Neural progenitor cell (in vitro differentiated cells): ENCODE measurements around the gene SLC9A3. TPM values are rescaled to one million over a fixed set of nuclear protein-coding genes. Genes with fewer than 3 reads are reported as not detected.
A peak's percentile ranks its signal among the peaks of the same experiment; 100 is the strongest.

ENCODE experiments used
- DNase-seq: peaks from one replicate; pipeline ENCODE4 v3.0.0-alpha.2; 2016; ENCODE audit warnings: low spot score
- H2AFZ ChIP-seq: fragments of 200-600 bp; sonication (generic); replicated peaks from 2 replicates; pipeline ENCODE4 v1.6.1; 2016; ENCODE audit warnings: antibody characterized with exemption
- H3F3A ChIP-seq: fragments of 200-600 bp; sonication (generic); 2 replicates; pipeline ENCODE4 v1.6.1; 2016; ENCODE audit warnings: antibody characterized with exemption, low read depth
- H3K27ac ChIP-seq: fragments of 200-600 bp; sonication (generic); 2 replicates; pipeline ENCODE4 v1.5.1; 2016; ENCODE audit warnings: mild to moderate bottlenecking
- H3K27me3 ChIP-seq: fragments of 200-600 bp; sonication (generic); 2 replicates; pipeline ENCODE4 v1.6.1; 2016; ENCODE audit warnings: mild to moderate bottlenecking, moderate library complexity
- H3K36me3 ChIP-seq: fragments of 200-600 bp; sonication (generic); 2 replicates; pipeline ENCODE4 v1.5.1; 2016
- H3K4me1 ChIP-seq: fragments of 200-600 bp; sonication (generic); 2 replicates; pipeline ENCODE4 v1.6.1; 2016; ENCODE audit warnings: mixed run types
- H3K4me2 ChIP-seq: fragments of 200-600 bp; sonication (generic); 2 replicates; pipeline ENCODE4 v1.6.1; 2016
- H3K4me3 ChIP-seq: fragments of 200-600 bp; sonication (generic); 2 replicates; pipeline ENCODE4 v1.5.1; 2016
- H3K79me2 ChIP-seq: fragments of 200-600 bp; sonication (generic); 2 replicates; pipeline ENCODE4 v1.6.1; 2016; ENCODE audit warnings: low read depth
- H3K9ac ChIP-seq: fragments of 200-600 bp; sonication (generic); 2 replicates; pipeline ENCODE4 v1.6.1; 2016
- H3K9me3 ChIP-seq: fragments of 200-600 bp; sonication (generic); 2 replicates; pipeline ENCODE4 v1.5.1; 2016; ENCODE audit warnings: low read depth
- H4K20me1 ChIP-seq: fragments of 200-600 bp; sonication (generic); 2 replicates; pipeline ENCODE4 v1.6.1; 2016; ENCODE audit warnings: low read depth
- H3K27ac Mint-ChIP-seq: 3 replicates; pipeline ENCODE4 v1.8.0; 2021; ENCODE audit warnings: mixed read lengths
- H3K27me3 Mint-ChIP-seq: 2 replicates; pipeline ENCODE4 v1.8.0; 2022; ENCODE audit warnings: low read depth, mild to moderate bottlenecking, inconsistent platforms, moderate library complexity, mixed read lengths; ENCODE audit not compliant: insufficient read depth
- H3K36me3 Mint-ChIP-seq: 3 replicates; pipeline ENCODE4 v1.8.0; 2021; ENCODE audit warnings: mixed read lengths
- H3K4me1 Mint-ChIP-seq: 3 replicates; pipeline ENCODE4 v1.8.0; 2021; ENCODE audit warnings: mixed read lengths
- H3K4me3 Mint-ChIP-seq: 3 replicates; pipeline ENCODE4 v1.8.0; 2021; ENCODE audit warnings: mild to moderate bottlenecking, moderate library complexity, mixed read lengths
- H3K9me3 Mint-ChIP-seq: 3 replicates; pipeline ENCODE4 v1.8.0; 2020; ENCODE audit warnings: mixed read lengths
- CTCF ChIP-seq: fragments of 200-600 bp; sonication (generic); IDR thresholded peaks from 2 replicates; pipeline ENCODE4 v1.5.1; 2017; ENCODE audit warnings: antibody characterized with exemption, mild to moderate bottlenecking
- EZH2 ChIP-seq: fragments of 200-600 bp; sonication (generic); IDR thresholded peaks from 2 replicates; pipeline ENCODE4 v1.6.1; 2017; ENCODE audit warnings: antibody characterized with exemption, mild to moderate bottlenecking, moderate library complexity
- EZH2phosphoT487 ChIP-seq: fragments of 200-600 bp; sonication (generic); IDR thresholded peaks from 2 replicates; pipeline ENCODE4 v1.6.1; 2017; ENCODE audit warnings: antibody characterized with exemption
- total RNA-seq: library from RNA; depleted of rRNA; stranded (reverse); fragments of >200 nt; gene quantifications from 2 replicates; pipeline ENCODE4 v1.2.3, GENCODE V29; 2015; ENCODE audit warnings: low replicate concordance

Gene SLC9A3
- total RNA-seq, 1 donor from 2014 or later, result 1.4 TPM

- H3K9me3 Mint-ChIP-seq, result no peaks in the 10 kb centered on the region
- Histone ChIP-seq H3F3A (peaks cover 7% of the 10 kb centered on the region), H3K4me2 (peak overlapping the region; percentile 38), H3K4me1 (peaks cover 29% of the 10 kb centered on the region), H3K9me3 (no peaks in the 10 kb centered on the region), H3K9ac (no peak overlapping the region), H3K79me2 (no peaks in the 10 kb centered on the region), H4K20me1 (peaks cover 45% of the 10 kb centered on the region), H3K27ac (no peak overlapping the region), H2AFZ (no peak overlapping the region), H3K27me3 (peaks cover 91% of the 10 kb centered on the region), H3K36me3 (no peaks in the 10 kb centered on the region), H3K4me3 (no peak overlapping the region)
- peaks cover 18% of the 10 kb centered on the region for H3K4me1 Mint-ChIP-seq
- no peak for DNase-seq
- no peak overlapping the region for H3K4me3 Mint-ChIP-seq
- H3K36me3 Mint-ChIP-seq, result no peaks in the 10 kb centered on the region
- TF ChIP-seq EZH2 (no peak), CTCF (no peak), EZH2phosphoT487 (no peak)
- peaks cover 58% of the 10 kb centered on the region for H3K27me3 Mint-ChIP-seq
- no peak overlapping the region for H3K27ac Mint-ChIP-seq
These were observed 2.6 kb downstream of the SLC9A3 start for GRCh38 chr5:521680-522079.

GRCh38 chr5:520850-521226, 3.4 kb downstream of the SLC9A3 start:
- H2AFZ ChIP-seq, result no peak overlapping the region
- Mint-ChIP-seq H3K27ac (no peak overlapping the region), H3K9me3 (no peaks in the 10 kb centered on the region), H3K36me3 (no peaks in the 10 kb centered on the region), H3K27me3 (peaks cover 57% of the 10 kb centered on the region), H3K4me3 (no peak overlapping the region), H3K4me1 (peaks cover 18% of the 10 kb centered on the region)
- TF ChIP-seq EZH2phosphoT487, result no peak
- no peak for TF ChIP-seq CTCF
- no peak for TF ChIP-seq EZH2
- no peaks in the 10 kb centered on the region for H3K9me3 ChIP-seq
- no peak for DNase-seq
- peaks cover 91% of the 10 kb centered on the region for H3K27me3 ChIP-seq
- no peak overlapping the region for H3K9ac ChIP-seq
- no peak overlapping the region for H3K4me2 ChIP-seq
- H3K27ac ChIP-seq, result no peak overlapping the region
- H3F3A ChIP-seq, result peaks cover 7% of the 10 kb centered on the region
- peaks cover 29% of the 10 kb centered on the region for H3K4me1 ChIP-seq
- H4K20me1 ChIP-seq, result peaks cover 38% of the 10 kb centered on the region
- H3K79me2 ChIP-seq, result no peaks in the 10 kb centered on the region
- H3K36me3 ChIP-seq, result no peaks in the 10 kb centered on the region
- no peak overlapping the region for H3K4me3 ChIP-seq

- H3K27ac ChIP-seq, result no peak overlapping the region
- H3F3A ChIP-seq, result peaks cover 7% of the 10 kb centered on the region
- H3K36me3 Mint-ChIP-seq, result no peaks in the 10 kb centered on the region
- no peak overlapping the region for H3K9ac ChIP-seq
- no peaks in the 10 kb centered on the region for H3K79me2 ChIP-seq
- DNase-seq, result no peak
- no peak overlapping the region for H3K4me2 ChIP-seq
- H2AFZ ChIP-seq, result no peak overlapping the region
- peaks cover 87% of the 10 kb centered on the region for H3K27me3 ChIP-seq
- no peaks in the 10 kb centered on the region for H3K36me3 ChIP-seq
- TF ChIP-seq EZH2phosphoT487, result no peak
- peaks cover 33% of the 10 kb centered on the region for H4K20me1 ChIP-seq
- peaks cover 53% of the 10 kb centered on the region for H3K27me3 Mint-ChIP-seq
- H3K4me1 Mint-ChIP-seq, result peaks cover 17% of the 10 kb centered on the region
- H3K4me3 ChIP-seq, result no peak overlapping the region
- no peak overlapping the region for H3K4me3 Mint-ChIP-seq
- H3K9me3 ChIP-seq, result no peaks in the 10 kb centered on the region
- H3K27ac Mint-ChIP-seq, result no peak overlapping the region
- H3K9me3 Mint-ChIP-seq, result no peaks in the 10 kb centered on the region
- peaks cover 29% of the 10 kb centered on the region for H3K4me1 ChIP-seq
These were observed 3.9 kb downstream of the SLC9A3 start for GRCh38 chr5:520196-520849.

- peaks cover 37% of the 10 kb centered on the region for H3K4me1 ChIP-seq
- H3K36me3 ChIP-seq, result no peaks in the 10 kb centered on the region
- peaks cover 21% of the 10 kb centered on the region for H3K4me1 Mint-ChIP-seq
- no peak overlapping the region for H3K4me3 Mint-ChIP-seq
- no peaks in the 10 kb centered on the region for H3K79me2 ChIP-seq
- H3K27me3 ChIP-seq, result peaks cover 86% of the 10 kb centered on the region
- no peak overlapping the region for H3K27ac Mint-ChIP-seq
- no peaks in the 10 kb centered on the region for H3K9me3 ChIP-seq
- peaks cover 11% of the 10 kb centered on the region for H3F3A ChIP-seq
- H3K27ac ChIP-seq, result no peak overlapping the region
- H3K27me3 Mint-ChIP-seq, result peaks cover 55% of the 10 kb centered on the region
- no peak overlapping the region for H2AFZ ChIP-seq
- no peaks in the 10 kb centered on the region for H3K36me3 Mint-ChIP-seq
- TF ChIP-seq EZH2phosphoT487 (no peak), EZH2 (no peak), CTCF (no peak)
- no peak overlapping the region for H3K4me3 ChIP-seq
- H3K9ac ChIP-seq, result no peak overlapping the region
- DNase-seq, result no peak
- no peak overlapping the region for H3K4me2 ChIP-seq
- no peaks in the 10 kb centered on the region for H3K9me3 Mint-ChIP-seq
- H4K20me1 ChIP-seq, result peaks cover 24% of the 10 kb centered on the region
These were observed 5.5 kb downstream of the SLC9A3 start for GRCh38 chr5:518721-519120.
